Kidney glomerular epithelial cell (primary cell): Measurements from ENCODE around the gene ADCK1.
"Not testable (repeated sequence)": the region's sequence is repeated elsewhere in the genome, so short reads cannot be mapped to it uniquely, and the experiment has no call there.

Experiments
- DNase-seq: peaks from one replicate; lab custom pipeline; 2025; lab: John Stamatoyannopoulos, UW

ADCK1 gene

GRCh38 chr14:77903937-77904617, 104.2 kb downstream of the ADCK1 start:
- no peak for DNase-seq

DNA sequence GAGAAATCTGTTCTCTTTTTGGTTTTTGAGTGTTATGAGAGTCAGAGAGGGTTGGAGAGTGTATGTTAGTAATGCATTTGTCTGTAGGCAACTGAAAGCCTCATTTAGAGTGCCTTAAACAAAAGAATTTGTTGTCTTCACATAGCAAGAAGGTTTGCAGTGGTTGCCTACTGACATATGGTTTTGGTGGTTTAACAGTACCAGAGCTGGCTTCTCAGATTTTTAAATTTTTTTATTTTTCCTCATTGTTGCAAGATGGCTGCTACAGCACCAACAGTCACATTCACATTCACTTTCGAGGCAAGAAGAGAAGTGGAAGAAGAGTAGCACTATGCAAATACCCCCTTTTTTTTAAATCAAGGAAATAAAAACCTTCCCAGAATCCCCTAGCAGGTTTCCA, 106.5 kb downstream of the ADCK1 start:
- no peak for DNase-seq

GRCh38 chr14:77908847-77909246, 108.9 kb downstream of the ADCK1 start:
- no peak for DNase-seq

DNA sequence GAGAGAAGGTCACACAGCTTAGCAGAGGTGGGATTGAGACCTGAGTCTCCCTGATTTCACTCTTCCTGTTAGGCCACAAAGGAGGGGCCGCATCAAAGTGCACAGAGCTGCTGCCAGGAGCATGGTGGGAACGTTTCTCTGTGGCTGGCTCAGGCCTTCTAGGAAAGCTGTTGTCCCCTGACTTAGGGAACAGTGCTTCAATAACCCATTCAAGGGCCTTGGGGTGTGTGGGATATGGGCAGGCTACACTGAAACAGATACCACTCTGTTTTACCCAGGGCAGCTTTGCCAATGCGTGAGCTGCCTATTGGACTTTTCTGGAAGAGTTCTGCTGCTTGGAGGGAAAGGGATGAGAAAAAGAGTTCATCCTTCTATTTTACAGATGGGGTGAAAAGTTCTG, 110.0 kb downstream of the ADCK1 start:
- DNase-seq = no peak

DNA sequence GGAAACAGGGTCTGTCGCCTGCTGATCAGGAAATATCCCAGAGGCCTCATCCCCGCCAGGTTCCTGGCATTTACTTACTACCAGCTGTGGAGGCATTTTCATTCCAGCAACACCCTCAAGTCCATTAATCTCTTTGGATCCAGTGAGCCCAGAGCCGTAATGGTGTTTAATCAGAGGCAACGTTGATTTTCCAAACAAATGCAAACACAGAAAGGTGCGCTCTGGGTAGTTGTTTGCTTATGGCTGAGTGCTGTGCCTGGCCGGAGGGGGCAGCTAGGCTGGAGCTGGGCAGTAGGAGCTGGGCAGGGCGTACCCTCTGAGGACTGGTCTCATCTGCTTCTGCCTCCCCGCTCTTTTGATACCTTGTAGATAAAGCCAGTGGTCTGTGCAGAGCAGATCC, 110.6 kb downstream of the ADCK1 start:
- no peak for DNase-seq

DNA sequence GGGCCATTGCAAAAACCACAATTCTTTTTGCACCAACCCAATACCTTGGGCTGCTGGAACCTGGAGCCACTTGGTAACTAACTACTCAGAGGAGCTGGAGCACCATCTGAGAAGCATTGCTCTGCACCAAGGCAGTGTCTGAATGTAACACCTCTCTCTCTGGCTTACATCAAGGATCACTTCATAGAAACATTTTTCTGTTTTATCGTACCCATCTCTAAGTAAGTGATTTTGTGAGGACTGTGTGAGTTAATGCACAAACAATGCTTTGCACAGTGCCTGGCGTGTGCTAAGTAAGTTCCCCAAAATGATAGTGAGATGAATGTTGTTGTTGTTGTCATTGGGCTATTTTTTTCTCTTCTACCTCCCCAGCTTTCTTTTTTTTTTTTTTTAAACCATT, 111.4 kb downstream of the ADCK1 start:
- no peak for DNase-seq

- no peak for DNase-seq
Observed at GRCh38 chr14:77912754-77913556, 113.0 kb downstream of the ADCK1 start.

DNA sequence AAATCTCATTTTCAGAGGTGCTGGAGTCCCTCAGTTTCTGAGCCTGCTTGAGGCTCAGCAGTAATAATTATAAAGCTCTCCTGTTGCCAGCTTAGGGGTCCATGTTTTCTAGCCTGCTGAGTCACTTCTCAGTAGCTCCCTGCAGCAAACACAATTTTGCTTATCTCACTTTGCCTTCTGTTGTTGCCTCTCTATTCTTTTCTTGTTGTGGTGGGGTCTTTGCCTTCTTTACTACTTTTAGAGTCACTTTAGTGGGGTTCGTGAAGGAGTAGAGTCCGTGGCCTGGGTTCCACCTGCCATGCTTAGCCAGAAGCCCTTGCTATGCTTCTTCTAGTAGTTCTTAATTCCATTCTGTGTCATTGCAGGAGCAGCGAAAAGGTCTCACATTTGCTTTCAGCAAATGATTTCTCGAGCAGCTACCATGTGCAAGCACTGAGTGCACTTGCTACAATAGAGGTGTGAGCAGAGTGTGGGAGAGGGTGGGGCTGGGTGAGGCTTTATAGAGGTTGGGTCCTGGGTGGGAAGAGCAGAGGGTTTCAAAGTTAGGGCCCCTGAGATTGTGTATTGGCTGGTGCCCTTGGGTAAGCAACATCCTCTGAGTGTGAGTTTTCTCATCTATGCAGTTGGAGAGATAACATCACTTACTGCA, 114.3 kb downstream of the ADCK1 start:
- no peak for DNase-seq

- not testable (repeated sequence) for DNase-seq
Observed at GRCh38 chr14:77915390-77915789, 115.5 kb downstream of the ADCK1 start.

- no peak for DNase-seq
Observed at GRCh38 chr14:77917491-77918201, 117.7 kb downstream of the ADCK1 start.

DNA sequence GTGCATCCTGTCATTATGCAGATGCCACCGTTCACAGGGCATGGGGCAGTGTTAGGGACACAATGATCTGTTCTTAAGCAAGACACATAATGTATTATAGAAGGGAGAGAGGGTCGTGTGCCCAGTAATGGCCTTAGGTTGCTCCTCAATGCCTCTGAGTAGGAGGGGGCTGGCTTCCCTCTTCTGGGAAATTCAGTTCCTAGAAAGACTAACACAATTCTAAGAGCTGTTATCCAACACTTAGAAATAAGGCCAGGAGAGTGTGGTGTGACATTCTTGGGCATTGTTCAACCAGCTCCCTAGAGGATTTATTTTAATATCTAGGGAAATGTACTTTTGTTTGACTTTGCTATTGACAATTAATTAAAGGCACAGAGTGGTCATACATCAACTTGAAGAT, 118.5 kb downstream of the ADCK1 start:
- DNase-seq = no peak

- no peak for DNase-seq
Observed at GRCh38 chr14:77920312-77920711, 120.4 kb downstream of the ADCK1 start.

DNA sequence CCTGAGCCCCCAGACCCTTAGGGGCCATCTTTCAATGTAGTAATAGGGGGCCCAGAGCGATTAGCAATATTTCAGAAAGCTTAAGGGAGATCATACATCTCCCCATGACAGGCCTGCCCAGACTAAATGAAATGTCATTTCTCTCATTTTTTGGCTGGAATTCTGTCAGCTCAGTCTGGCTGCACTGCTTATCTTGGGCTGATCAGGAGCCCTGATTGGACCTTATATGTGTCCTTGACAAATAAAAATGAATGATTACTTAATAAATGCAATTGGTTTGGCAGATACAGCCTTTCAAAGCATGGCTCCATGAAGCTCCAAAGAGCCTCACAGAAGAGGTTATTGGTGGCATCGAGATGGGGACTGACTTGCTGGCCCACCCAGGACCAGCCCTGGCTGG, 121.9 kb downstream of the ADCK1 start:
- DNase-seq = no peak

DNA sequence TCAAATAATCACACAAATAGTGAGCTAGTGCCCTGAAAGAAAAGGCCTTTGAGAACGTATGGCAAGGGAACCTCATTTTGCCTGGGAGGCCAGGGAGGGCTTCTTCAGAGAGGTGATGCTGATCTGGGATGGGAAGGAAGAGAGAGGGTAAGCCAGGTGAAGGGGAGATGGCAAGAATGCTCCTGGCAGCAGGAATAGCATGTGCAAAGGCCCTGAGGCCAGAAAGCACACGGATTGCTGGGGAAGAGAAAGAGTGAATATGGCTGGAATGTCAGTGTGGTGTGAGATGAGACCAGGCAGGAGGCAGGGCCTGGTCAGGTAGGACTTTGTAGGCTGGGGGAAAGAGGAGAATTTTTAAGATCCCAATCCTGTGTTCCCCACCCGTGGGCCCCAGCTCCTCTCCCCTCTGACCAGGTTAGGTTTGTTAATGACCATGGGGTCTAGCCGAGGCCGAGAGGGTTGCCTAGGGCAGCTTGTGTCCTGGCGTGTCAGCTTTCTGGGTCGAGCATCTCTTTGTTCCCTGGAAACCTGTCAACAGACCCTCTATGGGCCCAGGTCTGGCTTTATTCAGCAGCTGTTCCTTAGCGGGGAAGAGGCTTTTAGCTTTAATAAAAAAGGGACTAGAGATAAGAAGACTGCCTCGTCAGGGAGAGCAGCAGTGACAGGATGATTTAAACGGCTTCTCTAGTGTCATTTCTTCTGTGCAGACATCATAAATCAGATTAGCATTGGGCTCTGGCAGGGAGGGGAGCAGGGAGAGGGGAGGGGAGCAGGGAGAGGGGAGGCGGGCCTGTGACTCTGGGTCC, 123.4 kb downstream of the ADCK1 start:
- no peak for DNase-seq

DNA sequence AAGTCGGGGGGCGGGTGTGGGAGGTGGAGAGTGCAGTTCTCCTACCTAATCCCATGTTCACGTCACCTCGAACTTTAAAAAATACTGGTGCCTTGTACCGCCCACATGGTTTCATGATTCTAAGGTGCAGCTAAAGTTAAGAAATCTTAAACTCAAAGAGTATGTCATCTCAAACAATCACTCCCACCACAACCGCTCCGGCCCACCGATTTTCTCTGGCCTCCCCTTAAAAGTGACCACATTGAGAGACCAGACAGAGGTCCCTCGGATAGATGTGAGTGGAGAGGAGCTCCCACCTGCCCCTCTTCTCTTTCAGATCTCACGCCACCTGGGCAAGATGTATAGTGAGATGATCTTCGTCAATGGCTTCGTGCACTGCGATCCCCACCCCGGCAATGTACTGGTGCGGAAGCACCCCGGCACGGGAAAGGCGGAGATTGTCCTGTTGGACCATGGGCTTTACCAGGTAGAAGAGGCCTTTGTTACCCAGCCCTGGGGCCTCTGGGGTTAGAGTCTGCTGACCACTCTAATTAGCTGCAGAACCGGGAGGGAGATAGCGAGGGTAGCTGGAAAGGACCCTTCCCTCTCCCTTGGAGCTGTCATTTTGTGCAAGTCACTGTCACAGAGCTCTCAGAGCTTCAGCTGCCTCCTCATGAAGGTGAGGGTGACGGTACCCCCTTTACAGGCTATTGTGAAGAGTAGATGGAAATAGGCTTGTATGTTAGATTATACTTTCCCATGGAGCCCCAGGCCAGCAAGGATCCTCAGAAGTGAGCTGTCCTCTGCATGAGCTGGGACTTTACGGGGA, 124.4 kb downstream of the ADCK1 start:
- DNase-seq = no peak

DNA sequence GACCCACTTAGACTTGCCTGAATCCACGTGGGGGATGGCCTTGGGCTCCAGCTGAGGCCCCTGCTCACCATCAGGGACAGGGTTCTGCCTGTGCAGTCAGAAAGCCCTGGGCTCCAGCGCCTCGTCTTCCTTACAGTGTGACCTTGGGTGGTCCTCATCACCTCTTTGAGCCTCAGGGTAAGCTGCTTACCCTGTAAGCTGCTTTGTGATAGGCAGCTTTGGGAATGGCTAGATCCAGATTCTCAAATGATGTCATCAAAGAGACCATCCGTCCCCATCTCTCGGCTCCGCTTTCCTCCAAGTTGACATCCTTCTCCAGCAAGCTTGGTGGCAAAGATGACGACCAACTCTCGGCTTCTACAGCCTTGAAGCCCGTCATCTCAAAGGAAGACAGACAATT, 127.0 kb downstream of the ADCK1 start:
- no peak for DNase-seq

DNA sequence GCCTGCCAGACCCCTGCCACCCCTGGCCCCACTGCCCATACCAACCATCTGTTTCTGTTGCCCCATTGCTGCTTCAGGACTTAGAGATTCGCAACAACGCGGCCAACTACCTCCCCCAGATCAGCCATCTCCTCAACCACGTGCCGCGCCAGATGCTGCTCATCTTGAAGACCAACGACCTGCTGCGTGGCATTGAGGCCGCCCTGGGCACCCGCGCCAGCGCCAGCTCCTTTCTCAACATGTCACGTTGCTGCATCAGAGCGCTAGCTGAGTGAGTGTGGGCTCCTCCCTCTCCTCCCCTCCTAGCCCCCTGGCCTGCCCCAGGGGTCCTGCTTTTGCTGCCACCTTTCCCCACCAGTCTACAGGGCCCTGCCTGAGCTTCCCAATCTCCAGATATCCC, 131.5 kb downstream of the ADCK1 start:
- DNase-seq = no peak

- no peak for DNase-seq
Observed at GRCh38 chr14:77936138-77936639, 136.3 kb downstream of the ADCK1 start.

DNA sequence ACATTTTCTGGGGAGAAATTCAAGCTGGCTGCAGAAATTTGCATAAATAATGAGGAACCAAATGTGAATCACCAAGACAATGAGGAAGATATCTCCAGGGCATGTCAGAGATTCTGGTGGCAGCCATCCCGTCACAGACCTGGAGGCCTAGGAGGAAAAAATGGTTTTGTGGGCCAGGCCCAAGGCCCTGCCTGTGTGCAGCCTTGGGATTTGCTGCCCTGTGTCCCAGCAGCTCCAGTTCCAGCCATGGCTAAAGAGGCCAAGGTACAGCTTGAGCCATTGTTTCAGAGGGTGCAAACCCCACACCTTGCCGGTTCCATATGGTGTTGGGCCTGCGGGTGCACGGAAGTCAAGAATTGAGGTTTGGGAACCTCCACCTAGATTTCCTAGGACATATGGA, 147.5 kb downstream of the ADCK1 start:
- DNase-seq = no peak

GRCh38 chr14:77950371-77951063, 150.6 kb downstream of the ADCK1 start:
- peak; percentile 26 for DNase-seq
